T47D (cell line): ENCODE measurements around the gene GGTLC1.

Experiments used
- DNase-seq, 2 experiments: peaks; one replicate each; pipeline versions ENCODE4 v3.0.0 to v3.0.0-alpha.2; 2011 to 2012; ENCODE audit warnings: low read depth in 1 of 2, low spot score in 1 of 2
- JUND ChIP-seq: IDR thresholded peaks from 2 replicates; pipeline ENCODE4 v1.6.1; 2012; ENCODE audit warnings: low read depth
- in situ Hi-C: cut with HindIII; loops from 2 replicates; pipeline ENCODE4 v1.10.0; 2016; ENCODE audit warnings: low sequenced_read_pairs, low pct_unique_long_range_greater_than_20kb

The GGTLC1 gene

DNA sequence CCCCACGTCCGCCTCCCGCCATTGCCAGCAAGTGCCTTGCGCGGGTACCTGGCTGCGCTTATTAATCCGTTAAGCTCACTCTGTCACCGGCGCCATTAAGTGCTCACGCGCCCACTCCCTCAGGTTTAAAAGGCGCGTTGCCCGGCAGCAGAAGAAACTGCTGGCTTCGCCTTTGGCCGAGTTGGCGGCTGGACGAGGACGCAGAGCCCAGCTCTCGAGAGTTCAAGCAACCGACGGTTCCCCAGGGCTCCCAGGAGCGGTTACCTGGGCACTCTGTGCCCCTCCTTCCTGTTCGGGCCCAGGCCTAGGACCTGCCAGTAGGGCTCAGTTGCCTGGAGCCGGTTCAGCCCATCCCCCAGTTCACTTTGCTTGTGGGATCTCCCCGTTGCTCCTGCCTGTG is at the start of gene GGTLC1:
GGTLC1 (minus strand) TSS at position 219 of the 400 bp plus-strand sequence. CDS start 2,168 bp downstream, outside the sequence.
- TF ChIP-seq JUND, result no peak
- DNase-seq, result no peak
- in situ Hi-C loops, result no loop called here

DNA sequence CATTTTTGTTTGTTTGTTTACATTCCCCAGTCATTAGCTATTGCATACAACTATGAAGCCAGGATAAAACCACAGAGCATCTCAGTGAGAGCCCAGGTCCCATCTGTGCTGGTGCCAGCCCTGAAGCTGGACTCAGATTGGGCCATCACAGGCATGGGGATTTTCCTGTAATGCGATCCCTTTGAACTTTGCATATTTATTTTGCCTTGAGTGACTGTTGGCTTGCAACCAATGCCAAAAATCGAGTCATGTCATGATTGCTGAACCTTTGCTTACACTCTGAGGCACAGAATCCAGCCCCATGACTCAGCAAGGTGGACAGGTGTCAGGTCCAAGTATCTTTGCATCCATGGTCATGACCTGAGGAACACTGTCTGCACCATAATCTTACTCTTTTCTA is 46.2 kb upstream of the GGTLC1 start:
- TF ChIP-seq JUND, result peak; percentile 45; the same call in 1 of the 2 replicates
- DNase-seq, result peak; percentile 42 to 96
- in situ Hi-C loops, result no loop called here

DNA sequence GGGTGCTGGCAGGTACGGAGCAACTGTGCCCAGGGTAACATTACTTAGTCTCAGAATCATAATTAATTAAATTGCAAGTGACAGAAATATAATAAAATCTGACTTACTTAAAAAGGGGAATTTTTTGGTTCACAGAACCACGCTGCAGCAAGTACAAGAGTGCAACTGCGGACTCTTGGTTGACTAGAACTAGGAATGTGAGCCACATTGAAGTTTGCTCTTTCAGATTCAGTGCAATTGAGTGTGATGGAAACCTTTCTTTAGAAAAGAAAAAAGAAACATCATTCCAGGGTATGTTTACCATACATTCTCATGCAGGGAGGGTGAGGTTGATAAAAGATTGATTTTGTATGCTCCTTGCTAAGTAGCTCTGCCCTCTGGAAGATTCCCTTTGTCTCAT is 45.0 kb upstream of the GGTLC1 start:
- no peak for DNase-seq
- in situ Hi-C loops, result no loop called here
- TF ChIP-seq JUND, result no peak

DNA sequence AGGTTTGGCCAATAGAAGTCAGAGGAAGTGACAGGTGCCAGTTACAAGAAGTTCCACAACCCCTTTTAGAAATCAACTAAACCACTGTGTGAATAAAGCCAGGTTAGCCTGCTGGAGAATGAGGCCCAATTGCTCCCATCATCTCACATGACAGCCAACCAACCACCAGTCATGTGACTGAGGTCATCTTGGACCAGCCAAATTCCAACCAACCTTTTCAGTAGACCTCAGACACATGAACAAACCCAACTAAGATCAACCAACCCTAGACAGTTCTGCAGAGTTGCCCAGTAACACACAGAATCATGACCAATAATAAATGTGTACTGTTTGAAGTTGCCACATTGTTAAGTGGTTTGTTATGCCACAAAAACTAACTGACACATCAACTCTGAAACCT is 44.6 kb upstream of the GGTLC1 start:
- TF ChIP-seq JUND, result no peak
- no peak for DNase-seq
- in situ Hi-C loops, result no loop called here

DNA sequence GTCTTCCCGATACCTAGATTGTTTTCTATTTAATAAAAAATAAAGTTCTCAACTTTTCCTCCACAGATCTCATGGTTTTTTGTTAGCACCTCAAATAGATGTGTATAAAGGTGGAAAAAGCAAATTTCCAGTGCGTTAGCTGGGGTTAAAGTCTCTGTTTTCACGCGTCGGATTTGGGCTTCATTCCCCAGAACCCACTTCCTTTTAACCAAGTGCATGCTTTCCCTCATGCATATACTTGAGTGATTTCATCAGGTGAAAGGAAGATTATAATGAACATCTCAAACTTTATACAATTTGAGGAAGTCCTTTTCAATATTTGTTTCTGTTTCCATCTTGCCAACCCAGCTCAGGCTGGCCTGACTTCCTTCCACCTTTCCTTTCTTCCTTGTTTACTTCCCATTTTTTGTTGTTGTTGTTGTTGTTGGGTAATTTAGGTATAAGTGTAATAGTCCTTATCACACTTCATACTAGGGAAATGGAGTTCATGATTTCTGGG is 43.9 kb upstream of the GGTLC1 start:
- DNase-seq, result no peak
- TF ChIP-seq JUND, result no peak
- in situ Hi-C loops, result no loop called here

DNA sequence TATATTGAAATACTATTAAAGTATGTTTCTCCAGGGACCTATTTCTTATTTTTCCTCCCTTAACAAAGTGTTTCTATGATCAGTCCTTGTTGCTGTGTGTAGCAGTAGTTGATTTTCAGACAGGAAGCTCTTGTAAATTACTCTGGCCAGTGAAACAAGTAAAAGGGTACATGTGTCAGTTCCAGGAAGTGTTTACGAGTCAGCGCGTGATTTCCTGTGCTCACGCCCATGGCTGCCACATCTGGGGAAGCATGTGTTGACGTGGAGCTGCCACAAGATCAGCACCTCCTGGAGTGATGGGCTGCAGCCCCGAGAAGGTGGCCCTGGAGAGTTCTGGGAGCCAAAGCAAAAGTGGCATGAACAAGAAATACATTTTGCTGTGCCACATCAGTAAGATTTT is 38.6 kb upstream of the GGTLC1 start:
- DNase-seq, result no peak
- in situ Hi-C loops, result no loop called here
- TF ChIP-seq JUND, result no peak

DNA sequence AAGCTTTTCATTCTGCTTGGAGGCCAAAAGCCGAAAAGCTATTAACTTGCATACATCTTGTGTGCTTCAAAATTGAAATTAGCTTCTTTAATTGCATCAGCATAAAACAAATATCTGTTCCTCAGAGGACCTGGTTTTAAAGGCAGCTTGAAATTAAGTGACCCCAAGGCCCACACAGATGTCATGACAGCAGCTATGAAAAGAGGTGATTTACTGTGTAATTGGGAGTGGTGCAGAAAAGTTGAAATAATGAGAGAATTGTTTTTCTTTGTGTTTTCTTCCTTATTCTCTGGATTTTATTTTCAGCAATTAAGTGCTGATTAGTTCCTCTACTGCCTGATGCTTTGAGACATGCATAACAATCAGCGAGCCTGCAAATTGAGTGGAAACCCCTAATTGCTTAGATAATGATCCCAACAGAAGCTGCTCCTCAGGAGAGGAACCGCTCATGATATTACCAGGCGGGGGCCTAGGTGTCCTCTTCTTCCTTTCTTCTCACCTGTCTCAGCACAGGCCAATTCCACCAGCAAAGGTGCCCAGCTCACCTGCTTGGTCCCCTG is 34.1 kb upstream of the GGTLC1 start:
- in situ Hi-C loops, result no loop called here
- TF ChIP-seq JUND, result no peak
- no peak for DNase-seq

DNA sequence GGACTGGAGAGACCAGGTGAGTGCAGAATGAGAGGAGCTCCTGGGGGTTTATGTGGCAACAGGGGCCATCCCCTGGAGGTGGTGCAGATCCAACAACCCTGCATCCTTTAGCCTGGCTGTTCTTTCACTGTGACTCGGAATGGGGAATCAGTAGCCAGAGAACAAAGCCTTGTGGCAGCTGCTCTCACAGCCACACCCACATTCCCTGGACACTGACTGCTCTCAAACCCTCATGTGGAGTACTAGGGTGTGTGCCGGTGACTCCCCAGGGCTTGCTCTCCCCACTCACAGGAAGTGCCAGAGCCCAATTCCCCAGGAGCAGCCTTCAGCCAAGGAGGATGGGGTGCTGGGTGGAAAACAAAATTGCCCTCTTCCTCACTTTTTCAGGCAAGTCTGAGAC is 30.2 kb upstream of the GGTLC1 start:
- no peak for DNase-seq
- in situ Hi-C loops, result no loop called here
- no peak for TF ChIP-seq JUND

DNA sequence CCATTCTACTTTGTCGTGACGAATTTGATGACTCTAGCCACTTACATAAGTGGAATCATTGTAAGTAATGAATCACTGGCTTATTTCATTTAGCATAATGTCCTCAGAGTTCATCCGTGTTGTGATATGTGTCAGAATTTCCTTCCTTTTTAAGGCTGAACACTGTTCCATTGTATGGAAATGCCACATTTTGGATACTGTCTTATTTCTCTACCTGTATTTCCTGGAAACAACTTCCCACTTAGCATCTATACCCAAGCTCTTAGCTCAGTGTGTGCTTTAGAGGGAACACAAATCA is 28.8 kb upstream of the GGTLC1 start:
- in situ Hi-C loops, result no loop called here
- TF ChIP-seq JUND, result no peak
- DNase-seq, result no peak

DNA sequence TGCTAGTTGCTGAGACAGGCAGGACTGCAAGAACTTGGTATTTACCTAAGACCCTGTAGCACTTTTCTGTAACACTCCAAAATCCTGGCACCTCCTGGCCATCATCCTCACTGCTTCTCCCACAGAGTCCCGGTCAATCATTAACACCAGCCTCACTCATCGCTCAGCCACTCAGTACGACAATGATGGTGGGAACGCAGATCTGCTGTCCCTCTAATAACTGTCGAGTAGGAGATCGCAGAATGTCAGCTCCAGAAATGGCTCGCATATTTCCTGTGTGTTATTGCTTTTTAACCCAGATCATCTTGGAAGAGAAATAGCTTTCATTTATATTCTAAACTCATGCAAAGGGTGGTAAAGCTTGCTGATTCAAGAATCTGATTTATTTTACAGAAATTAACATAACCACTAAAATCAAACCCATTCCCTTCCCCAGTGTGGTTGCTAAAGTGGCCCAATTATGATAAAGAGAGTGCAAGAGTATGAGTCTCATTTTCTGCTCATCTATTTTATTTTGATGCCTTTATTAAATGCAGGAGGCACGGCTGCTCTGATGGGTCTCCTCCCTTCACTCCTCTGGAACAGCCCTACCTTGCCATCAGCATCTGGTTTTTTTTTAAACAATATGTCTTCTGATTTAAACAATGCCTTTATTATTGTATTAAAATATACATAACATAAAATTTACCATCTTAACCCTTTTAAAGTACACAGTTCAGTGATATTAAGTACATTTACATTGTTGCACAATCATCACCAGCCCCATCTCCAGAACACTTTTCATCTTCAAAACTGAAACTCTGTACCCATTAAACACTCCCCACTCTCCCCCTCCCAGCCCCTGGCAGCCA is 28.3 kb upstream of the GGTLC1 start:
- in situ Hi-C loops, result no loop called here

DNA sequence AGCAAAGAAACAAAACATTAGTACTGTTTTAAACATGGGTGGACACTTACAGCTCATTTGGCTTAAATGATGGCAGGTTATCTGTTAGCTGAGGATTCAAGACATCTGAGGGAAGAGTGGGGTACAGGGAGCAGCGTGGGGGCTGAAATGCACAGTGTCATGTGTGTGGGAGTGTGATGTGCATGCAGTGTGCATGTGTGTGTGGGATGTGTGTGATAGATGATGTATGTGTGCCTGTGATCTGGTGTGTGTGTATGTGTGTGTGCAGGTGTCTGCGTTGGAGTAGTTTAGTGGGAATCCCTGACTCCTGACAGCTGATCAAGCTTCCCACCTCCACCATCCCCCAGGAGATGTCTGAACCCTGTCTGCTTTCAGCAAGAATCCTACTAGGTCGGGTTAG is 25.4 kb upstream of the GGTLC1 start:
- in situ Hi-C loops, result no loop called here
- no peak for DNase-seq
- TF ChIP-seq JUND, result no peak

More for the DNA sequence above, 28.3 kb upstream of the GGTLC1 start:
- DNase-seq, result no peak
- TF ChIP-seq JUND, result no peak

DNA sequence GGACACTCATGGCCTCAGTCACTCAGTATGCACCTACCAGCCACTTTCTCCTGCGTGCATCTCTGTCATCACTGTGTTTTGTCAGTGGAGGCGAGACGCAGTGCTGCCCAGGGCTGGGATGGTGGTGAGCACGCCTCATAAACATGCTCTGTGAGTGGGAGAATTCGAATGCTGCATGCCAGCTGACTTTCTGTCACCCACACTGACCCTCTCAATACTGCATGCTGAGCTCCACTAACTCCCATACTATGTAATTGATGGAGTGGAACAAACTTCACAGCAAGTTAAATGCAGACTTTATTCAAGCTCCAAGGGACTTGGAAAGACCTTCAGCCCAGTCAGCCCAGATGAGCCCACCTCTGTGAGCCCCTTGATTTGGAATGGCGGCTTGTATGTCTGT is 22.7 kb upstream of the GGTLC1 start:
- in situ Hi-C loops, result no loop called here
- DNase-seq, result no peak
- TF ChIP-seq JUND, result no peak

DNA sequence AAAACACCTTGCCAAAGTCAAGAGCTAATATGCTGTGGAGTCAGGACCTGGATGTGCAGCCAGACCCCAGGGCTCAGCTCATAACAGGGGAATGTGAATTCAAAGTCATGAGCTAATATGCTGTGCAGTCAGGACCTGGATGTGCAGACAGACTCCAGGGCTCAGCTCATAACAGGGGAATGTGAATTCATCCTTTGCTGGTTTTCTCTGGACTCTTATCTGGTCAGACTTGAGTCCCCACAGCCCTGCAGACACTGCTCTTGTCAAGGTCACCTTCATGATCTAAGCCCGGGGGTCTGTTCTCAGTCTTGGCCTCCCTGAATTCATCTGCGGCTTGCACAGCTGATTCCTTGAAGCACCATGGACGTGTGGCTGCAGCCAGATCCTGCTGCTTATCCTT is 19.2 kb upstream of the GGTLC1 start:
- TF ChIP-seq JUND, result no peak
- DNase-seq, result no peak
- in situ Hi-C loops, result no loop called here

DNA sequence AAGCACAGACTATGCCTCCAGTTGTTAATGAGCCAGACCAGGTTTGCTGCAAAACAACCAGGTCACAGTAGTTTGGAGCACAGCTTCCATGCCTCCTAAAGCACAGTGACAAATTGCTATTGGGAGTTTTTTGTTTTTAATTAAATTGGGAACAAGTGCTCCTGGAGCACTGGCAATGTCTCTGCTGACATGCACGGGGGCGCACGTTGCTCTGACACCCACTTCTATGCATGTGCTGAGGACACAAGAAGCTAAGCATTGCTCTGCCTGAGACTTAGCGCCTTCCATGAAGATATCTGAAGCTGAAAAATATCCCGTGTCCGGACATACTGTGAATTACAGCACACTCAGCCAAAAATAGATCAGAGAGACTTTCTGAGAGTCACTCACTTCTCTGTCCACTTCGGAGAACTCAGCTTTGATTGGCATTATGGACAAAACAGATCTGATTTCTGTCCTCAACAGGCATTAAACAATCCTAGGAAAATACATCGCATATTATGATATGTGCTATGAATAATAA is 18.6 kb upstream of the GGTLC1 start:
- TF ChIP-seq JUND, result no peak
- in situ Hi-C loops, result no loop called here
- DNase-seq, result no peak
